A549 (cell line): ENCODE data around the gene PPP1R11. TPM values are rescaled to one million over a fixed set of nuclear protein-coding genes. Genes with fewer than 3 reads are reported as not detected.

Experiments
- ATAC-seq, 2 experiments: fragments of 200-7000 bp in 1 of 2; fragments of >200 bp in 1 of 2; cut with Nextera tagmentation in 1 of 2; cut with Tn5 transposase in 1 of 2; 3 replicates each; pipeline versions ENCODE4 v1.8.0 to v1.9.1; 2018 to 2020; ENCODE audit warnings: mild to moderate bottlenecking in 1 of 2, moderate library complexity in 1 of 2
- CTCF ChIA-PET: fragments of 300-600 bp; sonication (Branson Sonifier 250); formaldehyde crosslinking; extraction: SDS; loops from one replicate; lab custom pipeline; 2021; ENCODE audit warnings: antibody characterized with exemption, inconsistent platforms; lab: Yijun Ruan, JAX
- POLR2A ChIA-PET: fragments of 350-600 bp; formaldehyde crosslinking; extraction: SDS; loops from one replicate; lab custom pipeline; 2021; ENCODE audit warnings: antibody characterized with exemption, inconsistent platforms; lab: Yijun Ruan, JAX
- DNase-seq, 2 experiments: peaks; one replicate each; pipeline versions ENCODE4 v3.0.0 to v3.0.0-alpha.2; 2011 to 2016; ENCODE audit warnings: low read depth in 1 of 2, low spot score in 1 of 2
- FAIRE-seq: peaks from 2 replicates; lab custom pipeline; 2011; peaks lifted over from hg19 to GRCh38; lab: Jason Lieb, UNC
- H3K27ac ChIP-seq, 2 experiments: fragments of >200 bp; sonication (Bioruptor Twin); formaldehyde crosslinking; 3 replicates each; pipeline ENCODE4 v1.5.1; 2016 to 2017
- H3K4me1 ChIP-seq: fragments of >200 bp; sonication (Bioruptor Twin); formaldehyde crosslinking; 3 replicates; pipeline ENCODE4 v1.6.1; 2016
- H3K4me2 ChIP-seq: fragments of >200 bp; sonication (Bioruptor Twin); formaldehyde crosslinking; 3 replicates; pipeline ENCODE4 v1.6.1; 2016
- H3K4me3 ChIP-seq: fragments of >200 bp; sonication (Bioruptor Twin); formaldehyde crosslinking; 3 replicates; pipeline ENCODE4 v1.5.1; 2016
- H3K9me3 ChIP-seq: fragments of >200 bp; sonication (Bioruptor Twin); formaldehyde crosslinking; 3 replicates; pipeline ENCODE4 v1.6.1; 2016
- BCL3 ChIP-seq: fragments of >200 bp; sonication (Bioruptor Twin); formaldehyde crosslinking; IDR thresholded peaks from 3 replicates; pipeline ENCODE4 v1.6.1; 2016
- CBX8 ChIP-seq: fragments of 200-600 bp; sonication (generic); IDR thresholded peaks from 2 replicates; pipeline ENCODE4 v1.6.1; 2016
- CTCF ChIP-seq: fragments of >200 bp; sonication (Bioruptor Twin); formaldehyde crosslinking; IDR thresholded peaks from 3 replicates; pipeline ENCODE4 v1.5.1; 2016
- EHF ChIP-seq: fragments of 250-450 bp; sonication (Bioruptor Pico); IDR thresholded peaks from 2 replicates; pipeline ENCODE4 v1.5.0; 2020; ENCODE audit warnings: mild to moderate bottlenecking
- ESRRA ChIP-seq: fragments of 150-350 bp; IDR thresholded peaks from 2 replicates; pipeline ENCODE4 v1.6.1; 2014; ENCODE audit warnings: mild to moderate bottlenecking, low read length, borderline replicate concordance
- FOSB ChIP-seq: fragments of 250-450 bp; sonication (Bioruptor Pico); IDR thresholded peaks from 2 replicates; pipeline ENCODE4 v1.5.0; 2020; ENCODE audit warnings: mild to moderate bottlenecking, moderate library complexity
- FOXS1 ChIP-seq: fragments of 250-450 bp; sonication (Bioruptor Pico); IDR thresholded peaks from 2 replicates; pipeline ENCODE4 v1.5.0; 2020; ENCODE audit warnings: mild to moderate bottlenecking, moderate library complexity
- HDAC2 ChIP-seq: fragments of 200-600 bp; sonication (generic); IDR thresholded peaks from 2 replicates; pipeline ENCODE4 v1.6.1; 2016
- HOXB13 ChIP-seq: fragments of 250-450 bp; sonication (Bioruptor Pico); IDR thresholded peaks from 2 replicates; pipeline ENCODE4 v1.5.0; 2020; ENCODE audit warnings: low read depth, mild to moderate bottlenecking, moderate library complexity
- JUN ChIP-seq, 2 experiments: fragments of >200 bp; sonication (Bioruptor Twin); formaldehyde crosslinking; IDR thresholded peaks; 2 replicates in 1 of 2; 3 replicates in 1 of 2; pipeline ENCODE4 v1.6.1; 2016 to 2017
- KDM5A ChIP-seq: fragments of 200-600 bp; sonication (generic); IDR thresholded peaks from 2 replicates; pipeline ENCODE4 v1.6.1; 2016; ENCODE audit warnings: antibody characterized with exemption, mild to moderate bottlenecking
- MYC ChIP-seq: IDR thresholded peaks from 2 replicates; pipeline ENCODE4 v1.6.1; 2012; ENCODE audit warnings: mild to moderate bottlenecking, inconsistent platforms, low read length, improper control_type of control experiment, borderline replicate concordance
- NFE2L2 ChIP-seq: fragments of 150-350 bp; conservative IDR thresholded peaks from 2 replicates; pipeline ENCODE4 v1.6.1; 2014; ENCODE audit warnings: low read length
- PBX3 ChIP-seq: IDR thresholded peaks from 2 replicates; pipeline ENCODE4 v1.6.1; 2012
- PHF8 ChIP-seq: fragments of 200-600 bp; sonication (generic); IDR thresholded peaks from 2 replicates; pipeline ENCODE4 v1.6.1; 2016; ENCODE audit warnings: low read depth, mild to moderate bottlenecking, antibody characterized with exemption, moderate library complexity, borderline replicate concordance
- POLR2AphosphoS2 ChIP-seq: conservative IDR thresholded peaks from 2 replicates; pipeline ENCODE4 v1.6.1; 2012; ENCODE audit warnings: low read length, improper control_type of control experiment, inconsistent platforms
- RARB ChIP-seq: fragments of 250-450 bp; sonication (Bioruptor Pico); IDR thresholded peaks from 2 replicates; pipeline ENCODE4 v1.8.0; 2021; ENCODE audit warnings: mild to moderate bottlenecking, moderate library complexity
- RCOR1 ChIP-seq: fragments of 150-350 bp; IDR thresholded peaks from 2 replicates; pipeline ENCODE4 v1.6.1; 2014; ENCODE audit warnings: antibody characterized with exemption, low read length, low read depth
- RFX5 ChIP-seq: fragments of 450-650 bp; IDR thresholded peaks from 2 replicates; pipeline ENCODE4 v1.7.1; 2014; ENCODE audit warnings: antibody characterized with exemption, mild to moderate bottlenecking, moderate library complexity
- SMC3 ChIP-seq: fragments of >200 bp; sonication (Bioruptor Twin); formaldehyde crosslinking; IDR thresholded peaks from 3 replicates; pipeline ENCODE4 v1.6.1; 2018; ENCODE audit warnings: inconsistent platforms
- SREBF2 ChIP-seq: fragments of 450-650 bp; IDR thresholded peaks from 2 replicates; pipeline ENCODE4 v1.6.1; 2014; ENCODE audit warnings: mild to moderate bottlenecking, moderate library complexity
- ZNF302 ChIP-seq: fragments of 250-450 bp; sonication (Bioruptor Pico); IDR thresholded peaks from 2 replicates; pipeline ENCODE4 v1.9.0; 2021; ENCODE audit warnings: inconsistent platforms, mild to moderate bottlenecking, moderate library complexity
- ZSCAN20 ChIP-seq: fragments of 250-450 bp; sonication (Bioruptor Pico); IDR thresholded peaks from 2 replicates; pipeline ENCODE4 v1.8.0; 2022; ENCODE audit warnings: mild to moderate bottlenecking, moderate library complexity
- WGBS: methylation state at CpG from one replicate; pipeline ENCODE4 v1.1.6; 2017; ENCODE audit errors: missing lambda C conversion rate; 5-methylcytosine and 5-hydroxymethylcytosine counted together
- polyA plus RNA-seq, 4 experiments: library from polyadenylated mRNA; depleted of rRNA in 3 of 4; stranded (reverse); fragments of >200 nt; fragmentation: RNase III in 1 of 4; extraction: RNeasy Plus Mini Kit Qiagen cat#74134 plus additional on column Dnase treatment in 1 of 4; gene quantifications; 2 replicates in 3 of 4; 3 replicates in 1 of 4; pipeline ENCODE4 v1.2.3, GENCODE V29; 2011 to 2017
- TF ChIP-seq, protein P1 (sequence below): fragments of >200 bp; sonication (Bioruptor Twin); formaldehyde crosslinking; IDR thresholded peaks from 2 replicates; pipeline ENCODE4 v1.6.1; 2016
- TF ChIP-seq, protein P2 (sequence below): fragments of 150-350 bp; IDR thresholded peaks from 2 replicates; pipeline ENCODE4 v1.6.1; 2014; ENCODE audit warnings: low read depth, mild to moderate bottlenecking, low read length
- TF ChIP-seq, protein P3 (sequence below): IDR thresholded peaks from 2 replicates; pipeline ENCODE4 v1.6.1; 2012

The PPP1R11 gene
- polyA plus RNA-seq, 2 of the 4 experiments (the other 2 are of a cell fraction), result 34.3 to 61.6 TPM

GRCh38 chr6:30055513-30055912, 11.5 kb upstream of the PPP1R11 start:
- Histone ChIP-seq H3K4me3 (no peak overlapping the region), H3K4me2 (no peak overlapping the region), H3K4me1 (peaks cover 7% of the 10 kb centered on the region), H3K27ac (no peak overlapping the region)
- ChIA-PET POLR2A (no interaction called here), CTCF (no interaction called here)
- no peak for DNase-seq
- no peak for FAIRE-seq
- 28% methylated on average over 1 of the region's 1 CpG for WGBS
- TF ChIP-seq KDM5A (no peak), FOSB (CRISPR knock-in tag) (no peak), MYC (no peak), CBX8 (no peak)
- TF ChIP-seq, all 56 proteins: peak for 0
- no peak for ATAC-seq
- no peaks in the 10 kb centered on the region for H3K9me3 ChIP-seq

- ATAC-seq (peak in 1 of 2 experiments; percentile 6; a peak in 3 of 6 replicates), FAIRE-seq (no peak), DNase-seq (no peak)
- POLR2A ChIA-PET, result interaction anchor here (0.7 to 1.5 kb wide), 4 partner anchors 13 to 174 kb away, joined by 3 to 10 read pairs (median 3); no protein-coding TSS in a partner anchor
- Histone ChIP-seq H3K27ac (peak overlapping the region; percentile 78 to 95), H3K4me3 (peak overlapping the region; percentile 69), H3K4me1 (peaks cover 22% of the 10 kb centered on the region), H3K4me2 (peak overlapping the region; percentile 82), H3K9me3 (no peaks in the 10 kb centered on the region)
- no peak for TF ChIP-seq SMC3
- TF ChIP-seq FOXS1 (CRISPR knock-in tag), result no peak
- TF ChIP-seq RARB, result no peak
- TF ChIP-seq, protein P1, sequence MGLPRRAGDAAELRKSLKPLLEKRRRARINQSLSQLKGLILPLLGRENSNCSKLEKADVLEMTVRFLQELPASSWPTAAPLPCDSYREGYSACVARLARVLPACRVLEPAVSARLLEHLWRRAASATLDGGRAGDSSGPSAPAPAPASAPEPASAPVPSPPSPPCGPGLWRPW, result no peak
- peak; percentile 76; the same call in 1 of the 2 replicates for TF ChIP-seq PHF8
- no peak for TF ChIP-seq ESRRA
- TF ChIP-seq RFX5, result no peak
- no peak for TF ChIP-seq NFE2L2
- TF ChIP-seq ZSCAN20 (CRISPR knock-in tag), result no peak
- no peak for TF ChIP-seq CTCF
- peak; percentile 63; the same call in 1 of the 2 replicates for TF ChIP-seq HDAC2
- no peak for TF ChIP-seq FOSB (CRISPR knock-in tag)
- peak; percentile 89 for TF ChIP-seq KDM5A
- no peak for TF ChIP-seq MYC
- no peak for TF ChIP-seq HOXB13 (CRISPR knock-in tag)
- TF ChIP-seq, protein P2, sequence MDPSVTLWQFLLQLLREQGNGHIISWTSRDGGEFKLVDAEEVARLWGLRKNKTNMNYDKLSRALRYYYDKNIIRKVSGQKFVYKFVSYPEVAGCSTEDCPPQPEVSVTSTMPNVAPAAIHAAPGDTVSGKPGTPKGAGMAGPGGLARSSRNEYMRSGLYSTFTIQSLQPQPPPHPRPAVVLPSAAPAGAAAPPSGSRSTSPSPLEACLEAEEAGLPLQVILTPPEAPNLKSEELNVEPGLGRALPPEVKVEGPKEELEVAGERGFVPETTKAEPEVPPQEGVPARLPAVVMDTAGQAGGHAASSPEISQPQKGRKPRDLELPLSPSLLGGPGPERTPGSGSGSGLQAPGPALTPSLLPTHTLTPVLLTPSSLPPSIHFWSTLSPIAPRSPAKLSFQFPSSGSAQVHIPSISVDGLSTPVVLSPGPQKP, result no peak
- TF ChIP-seq BCL3, result no peak
- no peak for TF ChIP-seq JUN (IDR thresholded peaks at IDR 0.05)
- no peak for TF ChIP-seq EHF (CRISPR knock-in tag)
- TF ChIP-seq POLR2AphosphoS2, result no peak
- TF ChIP-seq RCOR1, result no peak
- TF ChIP-seq, protein P3, sequence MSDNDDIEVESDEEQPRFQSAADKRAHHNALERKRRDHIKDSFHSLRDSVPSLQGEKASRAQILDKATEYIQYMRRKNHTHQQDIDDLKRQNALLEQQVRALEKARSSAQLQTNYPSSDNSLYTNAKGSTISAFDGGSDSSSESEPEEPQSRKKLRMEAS, result no peak
- no peak for TF ChIP-seq SREBF2
- TF ChIP-seq ZNF302 (CRISPR knock-in tag), result no peak
- TF ChIP-seq PBX3, result 0 out of 2 replicates have a peak, but pooled peaks have one; percentile 6
- CTCF ChIA-PET, result interaction anchor here (0.8 to 1.8 kb wide), 6 partner anchors 14 to 407 kb away, joined by 3 to 4 read pairs (median 3); no protein-coding TSS in a partner anchor
- 0% methylated on average over 23 of the region's 24 CpGs for WGBS
Observed at GRCh38 chr6:30060606-30061091, 6.3 kb upstream of the PPP1R11 start.
